OCI-LY3 (cell line): ENCODE measurements around the gene CYP2U1.

Experiments
- CTCF ChIP-seq: fragments of 200-600, 300-600 bp; sonication (generic); IDR thresholded peaks from 2 replicates; pipeline ENCODE4 v1.5.1; 2014; ENCODE audit warnings: antibody characterized with exemption, low read length, low read depth
- EZH2phosphoT487 ChIP-seq: fragments of 200-600 bp; shearing (Covaris generic); IDR thresholded peaks from 2 replicates; pipeline ENCODE4 v1.6.1; 2018; ENCODE audit warnings: antibody characterized with exemption, mixed run types, low read depth

DNA sequence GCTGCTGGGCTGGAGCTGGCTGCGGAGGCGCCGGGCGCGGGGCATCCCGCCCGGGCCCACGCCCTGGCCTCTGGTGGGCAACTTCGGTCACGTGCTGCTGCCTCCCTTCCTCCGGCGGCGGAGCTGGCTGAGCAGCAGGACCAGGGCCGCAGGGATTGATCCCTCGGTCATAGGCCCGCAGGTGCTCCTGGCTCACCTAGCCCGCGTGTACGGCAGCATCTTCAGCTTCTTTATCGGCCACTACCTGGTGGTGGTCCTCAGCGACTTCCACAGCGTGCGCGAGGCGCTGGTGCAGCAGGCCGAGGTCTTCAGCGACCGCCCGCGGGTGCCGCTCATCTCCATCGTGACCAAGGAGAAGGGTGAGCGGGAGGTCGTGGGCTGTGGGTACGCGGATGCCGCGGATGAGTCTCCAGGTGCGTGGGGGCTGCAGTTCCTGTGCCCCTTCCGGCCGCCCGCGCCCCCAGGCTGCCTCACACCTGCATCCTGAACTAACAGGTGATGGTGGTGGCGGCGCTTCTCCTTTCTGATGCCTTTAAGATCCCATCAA lies 499 bp downstream of the CYP2U1 start:
- TF ChIP-seq CTCF (no peak), EZH2phosphoT487 (no peak)
